Right atrium auricular region (tissue), 2 donors: ENCODE results near the gene PDZD2. TPM values are rescaled to one million over a fixed set of nuclear protein-coding genes. Genes with fewer than 3 reads are reported as not detected.
"Not testable (repeated sequence)": the region's sequence is repeated elsewhere in the genome, so short reads cannot be mapped to it uniquely, and the experiment has no call there.

Experiments
- DNase-seq: peaks from one replicate; pipeline ENCODE4 v3.0.0-alpha.2; 2019; ENCODE audit warnings: low spot score
- H3K27ac ChIP-seq, 2 donors: fragments of 200-600 bp; sonication (generic); 1 replicate in 1 of 2; 2 replicates in 1 of 2; pipeline ENCODE4 v1.5.1; 2016 to 2019
- H3K27me3 ChIP-seq, 2 donors: fragments of 200-600 bp; sonication (generic); one replicate each; pipeline versions ENCODE4 v1.5.1 to v1.6.0; 2017 to 2019
- H3K36me3 ChIP-seq: fragments of 200-600 bp; sonication (generic); one replicate; pipeline ENCODE4 v1.5.1; 2016
- H3K4me1 ChIP-seq, 2 donors: fragments of 200-600 bp; sonication (generic); one replicate each; pipeline versions ENCODE4 v1.5.1 to v1.6.0; 2017 to 2019
- H3K4me3 ChIP-seq, 2 donors: fragments of 200-600 bp; sonication (generic); 1 replicate in 1 of 2; 2 replicates in 1 of 2; pipeline ENCODE4 v1.5.1; 2017 to 2019; ENCODE audit warnings: mild to moderate bottlenecking in 1 of 2, moderate library complexity in 1 of 2
- H3K9me3 ChIP-seq, 2 donors: fragments of 200-600 bp; sonication (generic); one replicate each; pipeline ENCODE4 v1.5.1; 2019
- CTCF ChIP-seq, 2 donors: fragments of 200-600 bp; sonication (generic); IDR thresholded peaks; one replicate each; pipeline ENCODE4 v1.5.1; 2019; ENCODE audit warnings: antibody characterized with exemption in 2 of 2
- total RNA-seq, 2 donors: library from RNA; depleted of rRNA; stranded (reverse); fragments of >200 nt; gene quantifications; one replicate each; pipeline ENCODE4 v1.1.0, GENCODE V29; 2016

PDZD2 gene
- total RNA-seq, 2 donors from 2014 or later: 79.5 to 86.4 TPM

GRCh38 chr5:32013658-32014057 is 374.7 kb downstream of the PDZD2 start:
- Histone ChIP-seq H3K9me3 (no peaks in the 10 kb centered on the region), H3K27me3 (no peaks in the 10 kb centered on the region), H3K4me3 (no peak overlapping the region), H3K36me3 (no peaks in the 10 kb centered on the region), H3K4me1 (peaks cover 0 to 23% of the 10 kb centered on the region in 2 donors), H3K27ac (no peak overlapping the region)
- TF ChIP-seq CTCF (IDR thresholded peaks at IDR 0.05): no peak
- DNase-seq: no peak

GRCh38 chr5:32014096-32014745 is 375.3 kb downstream of the PDZD2 start:
- Histone ChIP-seq H3K27me3 (no peaks in the 10 kb centered on the region), H3K4me3 (no peak overlapping the region), H3K27ac (no peak overlapping the region), H3K4me1 (peaks cover 0 to 28% of the 10 kb centered on the region in 2 donors), H3K9me3 (no peaks in the 10 kb centered on the region), H3K36me3 (no peaks in the 10 kb centered on the region)
- no peak for DNase-seq
- TF ChIP-seq CTCF (IDR thresholded peaks at IDR 0.05): no peak

GRCh38 chr5:32015262-32015661 is 376.3 kb downstream of the PDZD2 start:
- H3K4me3 ChIP-seq, H3K27ac ChIP-seq, H3K9me3 ChIP-seq, H3K36me3 ChIP-seq, H3K27me3 ChIP-seq, DNase-seq: not testable (repeated sequence)
- H3K4me1 ChIP-seq: peaks cover 0 to 28% of the 10 kb centered on the region in 2 donors

GRCh38 chr5:32017692-32018367 is 378.9 kb downstream of the PDZD2 start:
- H3K27me3 ChIP-seq: no peaks in the 10 kb centered on the region
- peak overlapping the region; percentile 30 to 54 for H3K27ac ChIP-seq
- no peaks in the 10 kb centered on the region for H3K36me3 ChIP-seq
- H3K9me3 ChIP-seq: no peaks in the 10 kb centered on the region
- TF ChIP-seq CTCF (IDR thresholded peaks at IDR 0.05): no peak
- peak overlapping the region in 1 of 2 donors; percentile 20 for H3K4me3 ChIP-seq
- peaks cover 0 to 28% of the 10 kb centered on the region in 2 donors for H3K4me1 ChIP-seq
- no peak for DNase-seq

GRCh38 chr5:32018476-32019436 is 379.8 kb downstream of the PDZD2 start:
- no peak for TF ChIP-seq CTCF (IDR thresholded peaks at IDR 0.05)
- Histone ChIP-seq H3K27ac (peak overlapping the region; percentile 30 to 54), H3K4me1 (peaks cover 0 to 28% of the 10 kb centered on the region in 2 donors), H3K27me3 (no peaks in the 10 kb centered on the region), H3K4me3 (peak overlapping the region in 1 of 2 donors; percentile 20), H3K9me3 (no peaks in the 10 kb centered on the region), H3K36me3 (no peaks in the 10 kb centered on the region)
- no peak for DNase-seq

- no peak overlapping the region for H3K27ac ChIP-seq
- no peak for TF ChIP-seq CTCF (IDR thresholded peaks at IDR 0.05)
- no peak overlapping the region for H3K4me3 ChIP-seq
- no peaks in the 10 kb centered on the region for H3K36me3 ChIP-seq
- peaks cover 0 to 28% of the 10 kb centered on the region in 2 donors for H3K4me1 ChIP-seq
- no peaks in the 10 kb centered on the region for H3K9me3 ChIP-seq
- no peaks in the 10 kb centered on the region for H3K27me3 ChIP-seq
- DNase-seq: no peak
Measured at GRCh38 chr5:32020271-32020670, 381.3 kb downstream of the PDZD2 start.
